Left ventricle myocardium inferior (tissue), 1 donor: Measurements from ENCODE around the gene BTRC. TPM values are rescaled to one million over a fixed set of nuclear protein-coding genes. Genes with fewer than 3 reads are reported as not detected.

Source experiments
- DNase-seq: peaks from one replicate; pipeline ENCODE4 v3.0.0-alpha.2; 2020
- H3K27ac ChIP-seq: fragments of 200-600 bp; replicated peaks from 2 replicates; pipeline ENCODE4 v1.8.0; 2021
- H3K27me3 ChIP-seq: fragments of 200-600 bp; 2 replicates; pipeline ENCODE4 v1.8.0; 2021; ENCODE audit warnings: low read depth
- H3K36me3 ChIP-seq: fragments of 200-600 bp; 2 replicates; pipeline ENCODE4 v1.8.0; 2021
- H3K4me1 ChIP-seq: fragments of 200-600 bp; 2 replicates; pipeline ENCODE4 v1.8.0; 2021
- H3K4me3 ChIP-seq: fragments of 200-600 bp; 2 replicates; pipeline ENCODE4 v1.8.0; 2021; ENCODE audit warnings: mild to moderate bottlenecking, moderate library complexity
- H3K9me3 ChIP-seq: fragments of 200-600 bp; replicated peaks from 2 replicates; pipeline ENCODE4 v1.8.0; 2021
- intact Hi-C: fragments of 100-400 bp; cut with micrococcal nuclease; formaldehyde crosslinking; loops from one replicate; pipeline ENCODE4 v1.11.0; 2022
- total RNA-seq: library from RNA; stranded (reverse); fragmentation: NEBNext Ultra II Directional; extraction: Animal tissue kit (Norgen Biotek cat#: 25700); gene quantifications from one replicate; pipeline ENCODE4 v1.2.1, GENCODE V29; 2021
- TF ChIP-seq, protein P1 (sequence below): fragments of 200-600 bp; IDR thresholded peaks from 2 replicates; pipeline ENCODE4 v1.8.0; 2021; ENCODE audit warnings: antibody characterized with exemption, mild to moderate bottlenecking, borderline replicate concordance
- donor health status: DM: no; HTN: yes; CAD: no; lungs with severe emphysema.

The BTRC gene
- total RNA-seq, 1 donor from 2014 or later = 34.8 TPM

DNA sequence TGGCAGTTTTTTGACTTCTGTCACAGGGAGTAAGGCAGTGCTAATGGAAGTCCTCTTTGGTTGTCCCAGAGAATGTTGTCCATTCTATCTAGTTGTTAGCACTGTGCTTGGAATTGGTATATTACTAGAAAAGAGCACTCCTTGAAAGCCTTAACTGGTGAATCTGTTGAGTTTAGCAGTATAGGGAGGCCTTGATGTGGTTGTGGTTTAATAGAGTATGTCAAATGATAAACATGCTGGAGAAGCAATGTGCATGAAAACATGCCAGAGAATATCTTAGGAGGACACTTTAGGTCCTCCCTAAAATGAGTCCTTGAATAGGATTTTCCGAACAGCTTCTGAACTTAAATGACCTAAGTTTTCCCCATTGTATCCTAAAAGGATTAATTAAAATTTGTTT is 98.6 kb downstream of the BTRC start:
- no peak for DNase-seq
- Histone ChIP-seq H3K4me3 (no peak overlapping the region), H3K27me3 (no peaks in the 10 kb centered on the region), H3K4me1 (peaks cover 50% of the 10 kb centered on the region), H3K36me3 (no peaks in the 10 kb centered on the region), H3K9me3 (no peaks in the 10 kb centered on the region), H3K27ac (no peak overlapping the region)
- TF ChIP-seq, protein P1, sequence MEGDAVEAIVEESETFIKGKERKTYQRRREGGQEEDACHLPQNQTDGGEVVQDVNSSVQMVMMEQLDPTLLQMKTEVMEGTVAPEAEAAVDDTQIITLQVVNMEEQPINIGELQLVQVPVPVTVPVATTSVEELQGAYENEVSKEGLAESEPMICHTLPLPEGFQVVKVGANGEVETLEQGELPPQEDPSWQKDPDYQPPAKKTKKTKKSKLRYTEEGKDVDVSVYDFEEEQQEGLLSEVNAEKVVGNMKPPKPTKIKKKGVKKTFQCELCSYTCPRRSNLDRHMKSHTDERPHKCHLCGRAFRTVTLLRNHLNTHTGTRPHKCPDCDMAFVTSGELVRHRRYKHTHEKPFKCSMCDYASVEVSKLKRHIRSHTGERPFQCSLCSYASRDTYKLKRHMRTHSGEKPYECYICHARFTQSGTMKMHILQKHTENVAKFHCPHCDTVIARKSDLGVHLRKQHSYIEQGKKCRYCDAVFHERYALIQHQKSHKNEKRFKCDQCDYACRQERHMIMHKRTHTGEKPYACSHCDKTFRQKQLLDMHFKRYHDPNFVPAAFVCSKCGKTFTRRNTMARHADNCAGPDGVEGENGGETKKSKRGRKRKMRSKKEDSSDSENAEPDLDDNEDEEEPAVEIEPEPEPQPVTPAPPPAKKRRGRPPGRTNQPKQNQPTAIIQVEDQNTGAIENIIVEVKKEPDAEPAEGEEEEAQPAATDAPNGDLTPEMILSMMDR = no peak
- intact Hi-C loops = no loop called here

DNA sequence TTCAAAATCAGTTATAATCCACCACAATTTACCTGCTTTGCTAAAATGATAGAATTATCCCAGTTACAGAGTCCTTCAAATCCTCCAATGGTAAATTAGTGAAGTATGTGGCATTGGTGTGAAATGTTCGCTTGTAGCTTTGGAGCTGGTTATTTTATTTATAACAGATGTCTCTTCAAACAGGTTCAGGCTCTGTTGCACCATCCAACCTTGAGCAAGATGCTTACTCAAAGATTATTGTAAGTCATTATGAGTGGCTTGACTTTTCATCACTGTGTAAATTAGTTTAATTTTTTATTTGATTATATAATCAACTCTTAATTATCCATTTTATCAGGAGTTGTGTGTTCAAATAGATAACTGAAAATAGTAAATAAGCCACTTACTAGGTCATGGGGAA is 99.4 kb downstream of the BTRC start:
- no peaks in the 10 kb centered on the region for H3K9me3 ChIP-seq
- H3K36me3 ChIP-seq = no peaks in the 10 kb centered on the region
- intact Hi-C loops = no loop called here
- TF ChIP-seq, protein P1 = no peak
- no peaks in the 10 kb centered on the region for H3K27me3 ChIP-seq
- no peak for DNase-seq
- peaks cover 45% of the 10 kb centered on the region for H3K4me1 ChIP-seq
- no peak overlapping the region for H3K27ac ChIP-seq
- H3K4me3 ChIP-seq = no peak overlapping the region

DNA sequence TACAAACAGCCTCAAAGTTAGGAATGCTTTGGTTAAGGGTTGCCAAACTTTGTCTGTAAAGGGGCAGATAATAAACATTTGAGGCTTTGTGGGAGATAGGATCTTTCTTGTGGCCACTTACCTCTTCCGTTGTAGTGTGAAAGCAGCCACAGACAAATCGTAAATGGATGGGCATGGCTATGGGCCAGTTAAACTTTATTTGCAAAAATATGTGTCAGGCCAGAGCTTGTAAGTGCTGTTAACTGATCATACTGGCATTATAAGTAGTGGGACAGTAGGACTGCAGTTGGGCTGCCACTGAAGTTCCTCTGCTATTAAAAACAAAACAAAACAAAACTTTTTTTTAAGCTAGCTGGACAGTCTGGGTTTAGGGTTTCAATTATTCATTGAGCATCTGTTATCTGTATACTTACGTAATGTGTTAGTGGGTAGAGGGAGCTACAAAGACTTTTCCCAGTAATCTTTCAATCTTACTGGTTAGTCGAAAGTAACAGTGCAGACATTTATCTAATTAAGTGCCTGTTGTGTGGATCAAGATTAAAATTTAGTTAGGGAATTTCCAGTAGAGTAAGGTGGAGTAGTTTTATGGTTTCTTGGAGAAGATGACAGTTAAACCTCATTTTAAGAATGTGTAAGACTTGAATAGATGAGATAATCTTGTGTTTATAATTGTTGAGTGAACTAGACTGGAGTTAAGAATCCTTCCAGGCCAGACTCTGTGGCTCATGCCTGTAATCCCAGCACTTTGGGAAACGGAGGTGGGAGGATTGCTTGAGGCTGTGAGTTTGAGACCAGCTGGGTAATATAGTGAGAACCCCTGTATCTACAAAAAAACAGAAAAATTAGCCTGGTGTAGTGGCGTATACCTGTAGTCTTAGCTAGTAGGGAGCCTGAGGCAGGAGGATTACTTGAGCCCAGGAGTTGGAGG is 100.1 kb downstream of the BTRC start:
- H3K9me3 ChIP-seq = no peaks in the 10 kb centered on the region
- H3K4me1 ChIP-seq = peaks cover 45% of the 10 kb centered on the region
- no peaks in the 10 kb centered on the region for H3K36me3 ChIP-seq
- intact Hi-C loops = no loop called here
- no peak overlapping the region for H3K4me3 ChIP-seq
- no peak for DNase-seq
- no peak overlapping the region for H3K27ac ChIP-seq
- no peaks in the 10 kb centered on the region for H3K27me3 ChIP-seq
- TF ChIP-seq, protein P1 = no peak

DNA sequence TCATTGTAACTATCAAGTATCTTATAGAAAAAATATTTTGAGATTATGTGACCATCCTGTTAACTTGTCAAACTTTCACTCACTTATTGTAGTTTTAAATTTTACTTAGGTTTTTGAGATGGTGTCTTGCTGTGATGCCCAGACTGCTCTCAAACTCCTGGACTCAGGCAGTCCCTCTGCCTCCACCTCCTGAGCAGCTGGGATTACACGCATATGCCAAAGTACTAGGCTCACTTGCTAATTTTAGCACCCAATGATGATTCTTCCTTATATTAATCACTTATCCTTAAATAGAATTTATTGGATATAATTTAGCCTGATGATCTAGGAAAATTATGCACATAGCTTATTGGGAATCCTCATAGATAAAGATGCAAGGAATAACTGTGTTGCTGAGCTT is 104.9 kb downstream of the BTRC start:
- Histone ChIP-seq H3K27me3 (no peaks in the 10 kb centered on the region), H3K27ac (no peak overlapping the region), H3K36me3 (no peaks in the 10 kb centered on the region), H3K4me1 (peaks cover 29% of the 10 kb centered on the region), H3K9me3 (no peaks in the 10 kb centered on the region), H3K4me3 (no peak overlapping the region)
- intact Hi-C loops = no loop called here
- no peak for DNase-seq
- TF ChIP-seq, protein P1 = no peak

DNA sequence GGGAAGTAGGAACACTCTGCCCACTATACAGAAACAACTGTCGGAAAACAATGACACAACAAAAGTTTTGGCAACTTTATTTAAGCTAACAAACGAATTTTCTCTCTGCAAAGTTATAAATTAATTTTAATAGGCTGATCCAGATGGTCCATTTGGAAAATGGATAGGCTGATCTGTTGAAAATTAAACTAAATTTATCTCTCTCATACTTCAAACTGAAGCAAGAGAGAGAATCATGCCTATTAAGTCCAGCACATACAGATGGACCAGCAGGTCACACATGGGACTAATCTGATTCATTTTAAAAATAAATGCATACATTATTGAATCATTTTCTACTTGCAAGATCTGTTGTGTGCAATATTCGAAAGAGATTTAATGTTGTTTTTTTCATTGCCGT is 110.1 kb downstream of the BTRC start:
- Histone ChIP-seq H3K4me1 (peaks cover 60% of the 10 kb centered on the region), H3K9me3 (no peaks in the 10 kb centered on the region), H3K27ac (no peak overlapping the region), H3K36me3 (no peaks in the 10 kb centered on the region), H3K27me3 (no peaks in the 10 kb centered on the region), H3K4me3 (no peak overlapping the region)
- TF ChIP-seq, protein P1 = no peak
- intact Hi-C loops = no loop called here
- no peak for DNase-seq
